ENCODE data around the gene PARD3. TPM values are rescaled to one million over a fixed set of nuclear protein-coding genes. Genes with fewer than 3 reads are reported as not detected.

PARD3 gene
- total RNA-seq, 1 experiment from 2014 or later = 46.3 TPM

DNA sequence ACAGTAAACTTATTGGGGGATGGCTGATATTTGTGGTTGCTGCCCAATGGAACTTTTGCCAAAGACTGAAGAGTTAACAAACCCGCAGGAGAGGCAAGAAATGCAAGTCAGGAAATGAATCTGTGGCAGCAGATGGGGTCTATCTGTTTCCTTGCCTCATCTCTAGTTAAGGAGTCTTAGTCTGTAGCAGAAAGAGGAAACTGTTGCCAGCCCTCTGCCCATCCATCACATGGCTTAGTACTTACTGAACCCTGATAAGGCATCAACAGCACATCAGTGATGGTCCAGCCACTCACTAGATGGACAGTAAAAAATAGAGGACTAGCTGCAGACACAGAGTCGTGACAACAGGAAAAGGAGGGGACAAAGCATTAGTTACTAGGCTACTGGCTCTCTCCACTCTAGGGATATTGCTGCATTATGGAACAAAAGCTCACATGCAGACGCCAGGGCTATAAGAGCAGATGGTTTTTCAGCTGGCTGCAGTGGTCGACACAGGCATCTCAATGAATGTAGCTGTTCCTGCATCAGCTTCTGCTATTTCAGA lies 614.7 kb downstream of the PARD3 start:
- Histone ChIP-seq H3K36me3 (ENCODE audit: control insufficient read depth in 1 of 2, insufficient read depth in 2 of 2, low read length in 2 of 2) (no peaks in the 10 kb centered on the region), H3K27ac (ENCODE audit: low read depth, low read length) (no peak overlapping the region), H4K20me1 (ENCODE audit: insufficient read depth) (no peaks in the 10 kb centered on the region), H3K4me3 (replicated peaks in 1 of 2; ENCODE audit: low read depth in 1 of 2, low read length in 2 of 2) (no peak overlapping the region), H3K27me3 (ENCODE audit: insufficient read depth, low read length) (no peaks in the 10 kb centered on the region), H3K79me2 (ENCODE audit: insufficient read depth, low read length) (no peaks in the 10 kb centered on the region), H3K4me1 (ENCODE audit: control insufficient read depth in 1 of 2, insufficient read depth in 2 of 2, low read length in 2 of 2) (no peaks in the 10 kb centered on the region), H3K4me2 (ENCODE audit: low read length) (no peak overlapping the region), H3K9me2 (ENCODE audit: insufficient read depth) (no peaks in the 10 kb centered on the region), H2AFZ (ENCODE audit: low read depth, low read length, poor library complexity, severe bottlenecking) (no peak overlapping the region), H3K9me3 (ENCODE audit: control insufficient read depth in 1 of 2, insufficient read depth in 1 of 2, low read depth in 1 of 2, low read length in 2 of 2) (no peaks in the 10 kb centered on the region), H3K9ac (ENCODE audit: low read length) (no peak overlapping the region)
- ChIA-PET POLR2A (no interaction called here), CTCF (no interaction called here), RAD21 (ENCODE audit: low non-redundant PET in 1 of 2, low total read pairs in 2 of 2, uncharacterized antibody in 2 of 2, unreplicated experiment in 2 of 2) (no interaction called here)
- DNase-seq (ENCODE audit: low read depth, low spot score) (no peak), ATAC-seq (no peak)
- intact Hi-C loops (cut with micrococcal nuclease) = no loop called here
- no TSS peak for BruUV-seq (replicated peaks)
- TF ChIP-seq ELF1 (IDR thresholded peaks at IDR 0.05; ENCODE audit: borderline replicate concordance, low read depth) (no peak), SIN3A (IDR thresholded peaks at IDR 0.05; ENCODE audit: low read depth) (no peak), FOSL1 (IDR thresholded peaks at IDR 0.05; ENCODE audit: low read depth) (no peak), TCF7L2 (IDR thresholded peaks at IDR 0.05; ENCODE audit: borderline replicate concordance, extremely low read depth, insufficient read depth, insufficient read length) (no peak), ZNF274 (IDR thresholded peaks at IDR 0.05; ENCODE audit: low read depth, low read length) (no peak), ZFX (IDR thresholded peaks at IDR 0.05) (no peak), POLR2A (IDR thresholded peaks at IDR 0.05; ENCODE audit: borderline replicate concordance, extremely low read depth, insufficient read depth, insufficient read length) (no peak), CEBPB (IDR thresholded peaks at IDR 0.05; ENCODE audit: low read depth) (no peak), CBX3 (IDR thresholded peaks at IDR 0.05; ENCODE audit: low read depth) (no peak), POLR2AphosphoS5 (IDR thresholded peaks at IDR 0.05; ENCODE audit: low read depth, low read length) (no peak), EZH2 (IDR thresholded peaks at IDR 0.05) (no peak), SRF (IDR thresholded peaks at IDR 0.05; ENCODE audit: low read depth) (no peak), RAD21 (IDR thresholded peaks at IDR 0.05; ENCODE audit: low read depth) (no peak)
- TF ChIP-seq, protein P1, sequence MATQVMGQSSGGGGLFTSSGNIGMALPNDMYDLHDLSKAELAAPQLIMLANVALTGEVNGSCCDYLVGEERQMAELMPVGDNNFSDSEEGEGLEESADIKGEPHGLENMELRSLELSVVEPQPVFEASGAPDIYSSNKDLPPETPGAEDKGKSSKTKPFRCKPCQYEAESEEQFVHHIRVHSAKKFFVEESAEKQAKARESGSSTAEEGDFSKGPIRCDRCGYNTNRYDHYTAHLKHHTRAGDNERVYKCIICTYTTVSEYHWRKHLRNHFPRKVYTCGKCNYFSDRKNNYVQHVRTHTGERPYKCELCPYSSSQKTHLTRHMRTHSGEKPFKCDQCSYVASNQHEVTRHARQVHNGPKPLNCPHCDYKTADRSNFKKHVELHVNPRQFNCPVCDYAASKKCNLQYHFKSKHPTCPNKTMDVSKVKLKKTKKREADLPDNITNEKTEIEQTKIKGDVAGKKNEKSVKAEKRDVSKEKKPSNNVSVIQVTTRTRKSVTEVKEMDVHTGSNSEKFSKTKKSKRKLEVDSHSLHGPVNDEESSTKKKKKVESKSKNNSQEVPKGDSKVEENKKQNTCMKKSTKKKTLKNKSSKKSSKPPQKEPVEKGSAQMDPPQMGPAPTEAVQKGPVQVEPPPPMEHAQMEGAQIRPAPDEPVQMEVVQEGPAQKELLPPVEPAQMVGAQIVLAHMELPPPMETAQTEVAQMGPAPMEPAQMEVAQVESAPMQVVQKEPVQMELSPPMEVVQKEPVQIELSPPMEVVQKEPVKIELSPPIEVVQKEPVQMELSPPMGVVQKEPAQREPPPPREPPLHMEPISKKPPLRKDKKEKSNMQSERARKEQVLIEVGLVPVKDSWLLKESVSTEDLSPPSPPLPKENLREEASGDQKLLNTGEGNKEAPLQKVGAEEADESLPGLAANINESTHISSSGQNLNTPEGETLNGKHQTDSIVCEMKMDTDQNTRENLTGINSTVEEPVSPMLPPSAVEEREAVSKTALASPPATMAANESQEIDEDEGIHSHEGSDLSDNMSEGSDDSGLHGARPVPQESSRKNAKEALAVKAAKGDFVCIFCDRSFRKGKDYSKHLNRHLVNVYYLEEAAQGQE (IDR thresholded peaks at IDR 0.05; ENCODE audit: low read depth) = no peak
- TF ChIP-seq, protein P2, sequence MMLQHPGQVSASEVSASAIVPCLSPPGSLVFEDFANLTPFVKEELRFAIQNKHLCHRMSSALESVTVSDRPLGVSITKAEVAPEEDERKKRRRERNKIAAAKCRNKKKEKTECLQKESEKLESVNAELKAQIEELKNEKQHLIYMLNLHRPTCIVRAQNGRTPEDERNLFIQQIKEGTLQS (IDR thresholded peaks at IDR 0.05) = no peak
- TF ChIP-seq, protein P3, sequence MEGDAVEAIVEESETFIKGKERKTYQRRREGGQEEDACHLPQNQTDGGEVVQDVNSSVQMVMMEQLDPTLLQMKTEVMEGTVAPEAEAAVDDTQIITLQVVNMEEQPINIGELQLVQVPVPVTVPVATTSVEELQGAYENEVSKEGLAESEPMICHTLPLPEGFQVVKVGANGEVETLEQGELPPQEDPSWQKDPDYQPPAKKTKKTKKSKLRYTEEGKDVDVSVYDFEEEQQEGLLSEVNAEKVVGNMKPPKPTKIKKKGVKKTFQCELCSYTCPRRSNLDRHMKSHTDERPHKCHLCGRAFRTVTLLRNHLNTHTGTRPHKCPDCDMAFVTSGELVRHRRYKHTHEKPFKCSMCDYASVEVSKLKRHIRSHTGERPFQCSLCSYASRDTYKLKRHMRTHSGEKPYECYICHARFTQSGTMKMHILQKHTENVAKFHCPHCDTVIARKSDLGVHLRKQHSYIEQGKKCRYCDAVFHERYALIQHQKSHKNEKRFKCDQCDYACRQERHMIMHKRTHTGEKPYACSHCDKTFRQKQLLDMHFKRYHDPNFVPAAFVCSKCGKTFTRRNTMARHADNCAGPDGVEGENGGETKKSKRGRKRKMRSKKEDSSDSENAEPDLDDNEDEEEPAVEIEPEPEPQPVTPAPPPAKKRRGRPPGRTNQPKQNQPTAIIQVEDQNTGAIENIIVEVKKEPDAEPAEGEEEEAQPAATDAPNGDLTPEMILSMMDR (IDR thresholded peaks at IDR 0.05 in 2 of 3, conservative IDR thresholded peaks at IDR 0.05 in 1 of 3; ENCODE audit: borderline replicate concordance in 1 of 3, insufficient read depth in 1 of 3, low read depth in 2 of 3, low read length in 2 of 3) = no peak
- TF ChIP-seq, protein P4, sequence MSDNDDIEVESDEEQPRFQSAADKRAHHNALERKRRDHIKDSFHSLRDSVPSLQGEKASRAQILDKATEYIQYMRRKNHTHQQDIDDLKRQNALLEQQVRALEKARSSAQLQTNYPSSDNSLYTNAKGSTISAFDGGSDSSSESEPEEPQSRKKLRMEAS (IDR thresholded peaks at IDR 0.05) = no peak

All from HCT116 (cell line).